ENCODE measurements around the gene MMP25.

The MMP25 gene

GRCh38 chr16:3045758-3046640 lies at the start of gene MMP25:
TSS of gene MMP25 (plus strand) at chr16:3046561. CDS start at chr16:3046918, 357 bp downstream.
- peaks cover 38% of the 10 kb centered on the region for H3K27me3 ChIP-seq (ENCODE audit: insufficient read depth, poor library complexity, severe bottlenecking)
- ATAC-seq (ENCODE audit: low read depth), result peak; percentile 50
- H3K9me3 ChIP-seq (ENCODE audit: severe bottlenecking), result no peaks in the 10 kb centered on the region
- peak within 1 kb of the TSS; percentile 34 for H3K4me3 ChIP-seq (ENCODE audit: severe bottlenecking)
- no peak for TF ChIP-seq CTCF (IDR thresholded peaks at IDR 0.05; ENCODE audit: poor library complexity, severe bottlenecking)
- no peak within 1 kb of the TSS for H3K27ac ChIP-seq (ENCODE audit: poor library complexity, severe bottlenecking)
- H3K36me3 ChIP-seq (ENCODE audit: low read depth), result no peaks in the 10 kb centered on the region
- DNase-seq (ENCODE audit: low spot score), result no peak
- no peaks in the 10 kb centered on the region for H3K4me1 ChIP-seq (ENCODE audit: insufficient read depth, poor library complexity, severe bottlenecking)

GRCh38 chr16:2999929-3000328 lies 46.4 kb upstream of the MMP25 start:
- Histone ChIP-seq H3K27me3 (ENCODE audit: insufficient read depth, poor library complexity, severe bottlenecking) (no peaks in the 10 kb centered on the region), H3K4me1 (ENCODE audit: insufficient read depth, poor library complexity, severe bottlenecking) (peaks cover 7% of the 10 kb centered on the region), H3K36me3 (ENCODE audit: low read depth) (no peaks in the 10 kb centered on the region), H3K27ac (ENCODE audit: poor library complexity, severe bottlenecking) (no peak overlapping the region), H3K9me3 (ENCODE audit: severe bottlenecking) (no peaks in the 10 kb centered on the region), H3K4me3 (ENCODE audit: severe bottlenecking) (no peak overlapping the region)
- ATAC-seq (ENCODE audit: low read depth), result no peak
- no peak for DNase-seq (ENCODE audit: low spot score)
- TF ChIP-seq CTCF (IDR thresholded peaks at IDR 0.05; ENCODE audit: poor library complexity, severe bottlenecking), result no peak

GRCh38 chr16:3000540-3000939 lies 45.8 kb upstream of the MMP25 start:
- no peaks in the 10 kb centered on the region for H3K9me3 ChIP-seq (ENCODE audit: severe bottlenecking)
- ATAC-seq (ENCODE audit: low read depth) (no peak), DNase-seq (ENCODE audit: low spot score) (no peak)
- no peak overlapping the region for H3K4me3 ChIP-seq (ENCODE audit: severe bottlenecking)
- no peak overlapping the region for H3K27ac ChIP-seq (ENCODE audit: poor library complexity, severe bottlenecking)
- H3K27me3 ChIP-seq (ENCODE audit: insufficient read depth, poor library complexity, severe bottlenecking), result no peaks in the 10 kb centered on the region
- H3K36me3 ChIP-seq (ENCODE audit: low read depth), result no peaks in the 10 kb centered on the region
- peaks cover 3% of the 10 kb centered on the region for H3K4me1 ChIP-seq (ENCODE audit: insufficient read depth, poor library complexity, severe bottlenecking)
- no peak for TF ChIP-seq CTCF (IDR thresholded peaks at IDR 0.05; ENCODE audit: poor library complexity, severe bottlenecking)

- DNase-seq (ENCODE audit: low spot score) (no peak), ATAC-seq (ENCODE audit: low read depth) (no peak)
- Histone ChIP-seq H3K4me3 (ENCODE audit: severe bottlenecking) (no peak overlapping the region), H3K27ac (ENCODE audit: poor library complexity, severe bottlenecking) (no peak overlapping the region), H3K4me1 (ENCODE audit: insufficient read depth, poor library complexity, severe bottlenecking) (no peaks in the 10 kb centered on the region), H3K36me3 (ENCODE audit: low read depth) (no peaks in the 10 kb centered on the region), H3K9me3 (ENCODE audit: severe bottlenecking) (no peaks in the 10 kb centered on the region), H3K27me3 (ENCODE audit: insufficient read depth, poor library complexity, severe bottlenecking) (no peaks in the 10 kb centered on the region)
- TF ChIP-seq CTCF (IDR thresholded peaks at IDR 0.05; ENCODE audit: poor library complexity, severe bottlenecking), result no peak
Observed at GRCh38 chr16:3001316-3001715, 45.0 kb upstream of the MMP25 start.

All from RWPE2 (cell line).